ENCODE measurements around the gene RNF31.
"Not testable (repeated sequence)": the region's sequence is repeated elsewhere in the genome, so short reads cannot be mapped to it uniquely, and the experiment has no call there.

Gene RNF31

DNA sequence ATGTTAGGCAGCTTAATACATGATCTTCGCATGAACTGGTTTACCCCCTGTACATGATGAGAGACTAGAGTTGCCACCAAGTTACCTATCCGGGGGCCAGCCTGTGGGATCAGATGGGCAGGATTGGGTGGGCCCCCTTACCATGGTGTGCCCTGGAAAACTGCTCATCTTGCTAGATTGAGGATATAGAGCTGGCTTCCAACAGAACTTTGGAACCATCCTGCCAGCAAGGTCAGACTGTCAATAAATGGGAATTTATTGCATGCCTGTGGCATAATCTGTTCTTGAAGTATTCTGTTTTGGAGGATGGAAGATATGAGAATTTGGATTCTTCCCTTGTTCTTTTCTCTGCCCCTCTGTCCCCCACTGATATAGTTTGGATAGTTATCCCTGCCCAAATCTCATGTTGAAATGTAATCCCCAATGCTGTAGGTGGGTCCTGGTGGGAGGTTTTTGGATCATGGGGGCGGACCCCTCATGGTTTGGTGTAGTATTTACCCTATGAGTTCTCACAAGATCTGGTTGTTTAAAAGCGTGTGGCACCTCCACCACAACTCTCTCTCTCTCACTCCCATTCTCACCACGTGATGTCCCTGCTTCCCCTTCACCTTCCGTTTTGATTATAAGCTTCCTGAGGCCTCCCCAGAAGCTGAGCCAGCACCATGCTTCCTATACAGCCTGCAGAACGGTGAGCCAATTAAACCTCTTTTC lies 51.7 kb downstream of the RNF31 start:
- H3K18ac ChIP-seq (ENCODE audit: low read length), result no peak overlapping the region
- H2BK12ac ChIP-seq (ENCODE audit: low read length), result no peak overlapping the region
- H3K9ac ChIP-seq (ENCODE audit: low read depth, low read length, poor library complexity), result peak overlapping the region; percentile 72
- H3K36me3 ChIP-seq (replicated peaks in 1 of 2; ENCODE audit: control insufficient read depth in 2 of 2, insufficient read depth in 2 of 2, low read length in 2 of 2), result peaks cover 8 to 46% of the 10 kb centered on the region in 2 donors
- H4K8ac ChIP-seq (ENCODE audit: low read depth, low read length), result no peak overlapping the region
- no peak overlapping the region for H2BK5ac ChIP-seq (ENCODE audit: low read length)
- H2BK15ac ChIP-seq (ENCODE audit: low read length), result no peak overlapping the region
- H3K27me3 ChIP-seq (ENCODE audit: control insufficient read depth in 3 of 3, insufficient read depth in 3 of 3, low read depth in 1 of 3, low read length in 3 of 3), result peaks cover 0 to 2% (median 0%) of the 10 kb centered on the region in 3 experiments
- no peak overlapping the region for H3K4me2 ChIP-seq (ENCODE audit: insufficient read depth, low read length, poor library complexity, severe bottlenecking)
- H3K79me1 ChIP-seq (ENCODE audit: low read depth, low read length), result peaks cover 1% of the 10 kb centered on the region
- no peak overlapping the region for H4K91ac ChIP-seq (ENCODE audit: low read depth, low read length, poor library complexity)
- no peak overlapping the region for H2AK5ac ChIP-seq (ENCODE audit: low read depth, low read length)
- H3K23ac ChIP-seq (ENCODE audit: low read depth, low read length, poor library complexity), result no peak overlapping the region
- H3K27ac ChIP-seq (replicated peaks; ENCODE audit: low read length), result no peak overlapping the region
- no CpG with 5 or more reads among the region's 7 CpGs for WGBS, 2 donors (ENCODE audit: extremely low coverage in 2 of 2, insufficient read length in 2 of 2, insufficient replicate concordance in 1 of 2)
- H2BK120ac ChIP-seq (ENCODE audit: low read depth, low read length), result no peak overlapping the region
- no peak for DNase-seq (ENCODE audit: low spot score)
- no peak overlapping the region for H2AFZ ChIP-seq (ENCODE audit: low read length)
- H3K14ac ChIP-seq (ENCODE audit: low read length), result no peak overlapping the region
- H3K4me1 ChIP-seq (ENCODE audit: control insufficient read depth in 2 of 2, insufficient read depth in 1 of 2, low read depth in 1 of 2, low read length in 2 of 2), result peaks cover 2 to 5% of the 10 kb centered on the region in 2 donors
- H3K4me3 ChIP-seq (ENCODE audit: low read length in 2 of 2), result no peak overlapping the region
- no peak overlapping the region for H3K4ac ChIP-seq (ENCODE audit: low read length)
- H3K9me3 ChIP-seq (replicated peaks in 1 of 2; ENCODE audit: control insufficient read depth in 2 of 2, insufficient read depth in 1 of 2, low read depth in 1 of 2, low read length in 2 of 2), result peaks cover 3 to 7% of the 10 kb centered on the region in 2 donors

GRCh38 chr14:24202538-24202937 lies 55.2 kb downstream of the RNF31 start:
- not testable (repeated sequence) for H3K4me1 ChIP-seq (ENCODE audit: control insufficient read depth in 2 of 2, insufficient read depth in 1 of 2, low read depth in 1 of 2, low read length in 2 of 2); H4K8ac ChIP-seq (ENCODE audit: low read depth, low read length); H3K9ac ChIP-seq (ENCODE audit: low read depth, low read length, poor library complexity); H3K23ac ChIP-seq (ENCODE audit: low read depth, low read length, poor library complexity); H3K27me3 ChIP-seq (ENCODE audit: control insufficient read depth in 3 of 3, insufficient read depth in 3 of 3, low read depth in 1 of 3, low read length in 3 of 3); H4K91ac ChIP-seq (ENCODE audit: low read depth, low read length, poor library complexity); H2AFZ ChIP-seq (ENCODE audit: low read length); H3K4me3 ChIP-seq (ENCODE audit: low read length in 2 of 2); H3K4ac ChIP-seq (ENCODE audit: low read length); H3K9me3 ChIP-seq (replicated peaks in 1 of 2; ENCODE audit: control insufficient read depth in 2 of 2, insufficient read depth in 1 of 2, low read depth in 1 of 2, low read length in 2 of 2); H3K27ac ChIP-seq (replicated peaks; ENCODE audit: low read length); H2AK5ac ChIP-seq (ENCODE audit: low read depth, low read length); H2BK120ac ChIP-seq (ENCODE audit: low read depth, low read length); H3K79me1 ChIP-seq (ENCODE audit: low read depth, low read length); H2BK12ac ChIP-seq (ENCODE audit: low read length); H2BK15ac ChIP-seq (ENCODE audit: low read length); H3K14ac ChIP-seq (ENCODE audit: low read length); H3K4me2 ChIP-seq (ENCODE audit: insufficient read depth, low read length, poor library complexity, severe bottlenecking); H3K18ac ChIP-seq (ENCODE audit: low read length); H2BK5ac ChIP-seq (ENCODE audit: low read length); DNase-seq (ENCODE audit: low spot score)
- H3K36me3 ChIP-seq (replicated peaks in 1 of 2; ENCODE audit: control insufficient read depth in 2 of 2, insufficient read depth in 2 of 2, low read length in 2 of 2), result peaks cover 24 to 70% of the 10 kb centered on the region in 2 donors
- WGBS, 2 donors (ENCODE audit: extremely low coverage in 2 of 2, insufficient read length in 2 of 2, insufficient replicate concordance in 1 of 2), result no CpG with 5 or more reads among the region's 8 CpGs

- H3K36me3 ChIP-seq (replicated peaks in 1 of 2; ENCODE audit: control insufficient read depth in 2 of 2, insufficient read depth in 2 of 2, low read length in 2 of 2), result peaks cover 28 to 78% of the 10 kb centered on the region in 2 donors
- H4K91ac ChIP-seq (ENCODE audit: low read depth, low read length, poor library complexity); H2BK12ac ChIP-seq (ENCODE audit: low read length); H3K9ac ChIP-seq (ENCODE audit: low read depth, low read length, poor library complexity); H3K79me1 ChIP-seq (ENCODE audit: low read depth, low read length); H3K27me3 ChIP-seq (ENCODE audit: control insufficient read depth in 3 of 3, insufficient read depth in 3 of 3, low read depth in 1 of 3, low read length in 3 of 3); H2BK15ac ChIP-seq (ENCODE audit: low read length); H3K4me2 ChIP-seq (ENCODE audit: insufficient read depth, low read length, poor library complexity, severe bottlenecking); H3K14ac ChIP-seq (ENCODE audit: low read length); H3K4ac ChIP-seq (ENCODE audit: low read length); H4K8ac ChIP-seq (ENCODE audit: low read depth, low read length); H3K9me3 ChIP-seq (replicated peaks in 1 of 2; ENCODE audit: control insufficient read depth in 2 of 2, insufficient read depth in 1 of 2, low read depth in 1 of 2, low read length in 2 of 2); H2AFZ ChIP-seq (ENCODE audit: low read length); H3K4me1 ChIP-seq (ENCODE audit: control insufficient read depth in 2 of 2, insufficient read depth in 1 of 2, low read depth in 1 of 2, low read length in 2 of 2); DNase-seq (ENCODE audit: low spot score); H3K23ac ChIP-seq (ENCODE audit: low read depth, low read length, poor library complexity); H3K4me3 ChIP-seq (ENCODE audit: low read length in 2 of 2); H3K18ac ChIP-seq (ENCODE audit: low read length); H2BK5ac ChIP-seq (ENCODE audit: low read length); H2AK5ac ChIP-seq (ENCODE audit: low read depth, low read length); H2BK120ac ChIP-seq (ENCODE audit: low read depth, low read length); H3K27ac ChIP-seq (replicated peaks; ENCODE audit: low read length): not testable (repeated sequence)
- no CpG with 5 or more reads among the region's 16 CpGs for WGBS, 2 donors (ENCODE audit: extremely low coverage in 2 of 2, insufficient read length in 2 of 2, insufficient replicate concordance in 1 of 2)
Observed at GRCh38 chr14:24203249-24203886, 56.1 kb downstream of the RNF31 start.

Data from neuronal stem cell (in vitro differentiated cells).